Stimulated activated CD4-positive, alpha-beta T cell treated with anti-CD3 and anti-CD28 coated beads, Interleukin-1b, Interleukin-23, amount 100 ng/mL, for 24 hours (primary cell): ENCODE data around the gene CPM.
A peak's percentile ranks its signal among the peaks of the same experiment; 100 is the strongest.
"Not testable (repeated sequence)": the region's sequence is repeated elsewhere in the genome, so short reads cannot be mapped to it uniquely, and the experiment has no call there.

ENCODE experiments used
- DNase-seq, 4 experiments: peaks; one replicate each; pipeline ENCODE4 v3.0.0-alpha.2; 2020; ENCODE audit warnings: low read depth in 4 of 4, low spot score in 1 of 4

The CPM gene

DNA sequence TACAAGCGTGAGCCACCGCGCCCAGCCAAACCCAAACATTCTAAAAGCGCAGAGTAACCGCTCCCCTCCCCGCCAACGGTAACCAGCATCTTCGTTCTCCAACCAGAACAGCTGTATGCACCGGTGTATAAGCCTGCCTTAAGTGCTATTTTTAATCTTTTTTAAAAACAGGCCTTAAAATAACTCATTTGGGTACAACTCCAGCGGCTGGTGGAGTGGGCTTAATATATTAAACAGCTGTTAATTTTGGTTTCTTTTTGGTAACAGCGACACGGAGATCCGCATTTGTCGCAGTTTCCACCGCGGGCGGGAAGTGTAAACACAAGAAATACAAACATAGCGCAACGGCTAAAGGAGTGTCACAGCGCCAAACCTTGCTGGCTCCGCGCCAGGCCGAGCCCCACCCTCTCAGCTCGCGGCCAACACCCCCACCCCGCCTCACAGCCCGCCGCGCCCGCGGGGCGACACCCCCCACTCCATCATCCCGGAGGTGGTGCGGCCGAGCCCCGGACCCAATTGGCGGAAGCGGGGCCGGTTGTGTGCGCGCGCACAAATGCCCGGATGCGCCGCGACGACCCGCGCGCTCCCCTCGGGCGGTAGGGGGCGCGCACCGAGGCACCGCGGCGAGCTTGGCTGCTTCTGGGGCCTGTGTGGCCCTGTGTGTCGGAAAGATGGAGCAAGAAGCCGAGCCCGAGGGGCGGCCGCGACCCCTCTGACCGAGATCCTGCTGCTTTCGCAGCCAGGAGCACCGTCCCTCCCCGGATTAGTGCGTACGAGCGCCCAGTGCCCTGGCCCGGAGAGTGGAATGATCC is 125.2 kb downstream of the CPM start, which contains the start of gene MDM2:
MDM2 (plus strand) TSS at position 602 of the 812 bp plus-strand sequence. CDS start 301 bp downstream, outside the sequence.
- DNase-seq, result peak; percentile 78 to 91 (median 89)

DNA sequence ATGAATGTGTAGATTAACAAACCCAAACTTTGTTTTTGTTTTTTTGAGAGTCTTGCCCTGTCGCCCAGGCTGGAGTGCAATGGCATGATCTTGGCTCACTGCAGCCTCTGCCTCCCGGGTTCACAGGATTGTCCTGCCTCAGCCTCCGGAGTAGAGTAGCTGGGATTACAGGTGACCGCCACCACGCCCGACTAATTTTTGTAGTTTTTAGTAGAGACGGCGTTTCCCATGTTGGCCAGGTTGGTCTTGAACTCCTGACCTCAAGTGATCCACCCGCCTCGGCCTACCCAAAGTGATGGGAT is 125.7 kb downstream of the CPM start:
- not testable (repeated sequence) for DNase-seq

DNA sequence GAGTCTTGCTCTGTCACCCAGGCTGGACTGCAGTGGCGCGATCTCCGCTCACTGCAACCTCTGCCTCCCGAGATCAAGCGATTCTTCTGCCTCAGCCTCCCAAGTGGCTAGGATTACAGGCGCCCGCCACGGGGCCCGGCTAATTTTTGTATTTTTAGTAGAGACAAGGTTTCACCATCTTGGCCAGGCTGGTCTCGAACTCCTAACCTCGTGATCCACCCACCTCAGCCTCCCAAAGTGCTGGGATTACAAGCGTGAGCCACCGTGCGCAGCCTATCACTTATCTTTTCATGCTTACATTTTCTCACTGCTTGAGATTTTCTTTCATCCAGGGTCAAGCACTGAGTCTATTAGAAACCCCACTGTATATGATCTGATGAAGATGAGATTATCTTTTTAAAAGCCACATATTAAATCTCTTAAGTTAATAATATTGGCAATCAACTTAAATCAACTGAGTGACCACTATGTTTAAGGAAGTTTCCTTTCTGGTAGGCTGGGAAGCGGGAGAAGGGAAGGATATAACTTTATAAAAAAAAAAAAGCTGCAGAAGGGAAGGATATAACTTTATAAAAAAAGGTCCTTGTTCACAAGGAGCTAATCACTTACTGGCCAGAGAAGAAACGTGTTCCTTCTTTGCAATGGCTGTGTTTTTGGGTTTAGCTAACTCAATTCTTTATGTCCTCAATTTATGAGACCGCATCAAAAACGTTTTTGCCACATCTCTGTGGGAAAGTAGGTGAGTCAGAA is 126.3 kb downstream of the CPM start:
- DNase-seq, result no peak

DNA sequence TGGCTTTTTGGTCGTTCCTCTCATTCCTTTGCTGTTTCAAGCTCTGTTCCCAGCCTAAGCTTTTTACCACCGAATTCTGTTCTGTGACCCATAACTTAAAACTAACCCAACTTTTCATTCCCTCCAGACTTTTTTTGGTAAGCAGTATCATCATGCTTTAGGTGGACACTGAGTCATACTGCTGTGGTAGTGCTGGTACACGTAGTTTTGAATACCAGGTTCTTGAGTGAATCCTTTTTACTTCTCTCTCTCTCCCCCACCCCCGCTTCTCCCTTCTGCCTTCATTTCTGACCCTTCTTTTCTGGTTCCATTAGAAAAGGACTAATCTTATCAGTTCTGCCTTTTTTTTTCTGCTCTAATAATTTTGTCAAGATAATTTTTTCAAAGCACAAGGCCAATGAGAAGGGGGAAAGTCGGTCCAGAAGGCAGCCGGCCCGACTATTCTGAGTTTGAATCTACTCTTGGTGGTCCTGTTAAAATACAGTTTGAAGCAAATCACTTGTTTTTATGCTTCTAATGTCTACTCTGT is 127.3 kb downstream of the CPM start:
- no peak for DNase-seq

DNA sequence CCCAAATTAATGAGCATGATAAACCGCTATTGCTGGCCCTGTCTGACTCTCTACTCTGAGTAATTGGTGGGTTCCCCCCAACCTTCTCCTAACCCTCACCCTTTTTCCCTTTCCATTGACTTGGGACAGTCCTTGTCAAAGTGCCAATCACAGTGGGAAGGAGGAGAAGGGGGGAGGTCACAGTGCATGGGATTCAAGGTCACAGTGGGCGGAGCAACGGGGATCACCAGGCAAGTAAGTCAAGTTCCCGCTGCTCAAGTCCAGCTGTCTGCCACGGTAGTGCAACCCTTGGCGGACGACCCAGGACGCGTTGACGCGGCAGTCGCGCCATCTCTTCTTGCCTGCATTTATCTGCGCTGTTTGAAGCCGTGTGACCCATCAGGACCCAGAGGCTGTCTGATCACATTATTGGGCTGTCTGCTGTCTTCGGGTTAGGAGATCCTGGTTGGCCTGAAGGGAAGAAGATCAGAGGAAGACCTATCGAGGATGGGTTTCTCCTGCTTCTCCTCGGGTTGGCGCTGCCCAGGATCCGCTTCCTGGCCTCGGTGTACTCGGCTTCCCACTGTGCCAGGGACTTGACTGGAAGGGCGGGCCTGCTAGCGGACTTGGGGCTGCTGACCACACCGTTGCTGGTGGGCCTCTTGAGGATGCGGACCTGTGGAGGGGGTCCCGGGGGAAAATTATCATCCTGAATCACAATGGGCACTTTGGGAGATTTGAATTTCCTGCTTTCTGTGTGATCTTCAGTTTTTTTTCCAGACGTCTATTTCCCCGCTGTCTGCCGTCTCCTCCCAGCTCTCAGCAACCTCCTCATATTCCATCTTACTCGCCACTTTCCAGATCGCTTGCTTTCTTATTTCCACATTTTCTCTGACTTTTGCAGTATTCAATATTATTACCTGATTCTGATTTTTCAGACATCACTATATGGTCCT is 128.0 kb downstream of the CPM start:
- no peak for DNase-seq

DNA sequence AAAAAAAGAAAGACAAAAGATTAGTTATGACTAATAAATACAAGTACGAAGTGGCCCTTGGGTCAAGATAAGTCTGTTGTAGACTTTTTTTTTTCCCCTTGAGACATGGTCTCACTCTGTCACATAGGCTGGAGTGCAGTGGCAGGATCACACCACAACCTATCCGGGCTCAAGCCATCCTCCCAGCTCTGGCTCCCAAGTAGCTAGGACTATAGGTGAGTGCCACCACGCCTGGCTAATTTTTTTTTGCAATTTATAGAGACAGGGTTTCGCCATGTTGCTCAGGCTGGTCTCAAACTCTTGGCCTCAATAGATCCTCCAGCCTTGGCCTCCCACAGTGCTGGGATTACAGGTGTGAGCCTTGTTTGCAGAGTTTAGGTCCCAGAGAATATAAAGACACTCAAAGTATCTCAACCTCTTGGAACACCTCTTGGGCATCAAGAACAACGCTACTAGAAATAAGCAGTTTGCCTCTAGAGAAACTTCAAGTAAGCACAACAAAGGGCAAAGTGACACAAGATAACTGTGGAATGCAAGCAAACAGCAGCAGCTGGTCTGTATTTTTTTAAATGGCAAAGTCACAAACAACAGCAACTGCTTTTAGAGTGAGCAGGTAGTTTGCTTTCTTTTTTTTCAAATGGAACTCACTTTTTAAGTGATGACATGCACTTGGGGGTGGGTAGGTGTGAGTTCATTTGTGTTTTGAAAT is 128.9 kb downstream of the CPM start:
- DNase-seq, result no peak

DNA sequence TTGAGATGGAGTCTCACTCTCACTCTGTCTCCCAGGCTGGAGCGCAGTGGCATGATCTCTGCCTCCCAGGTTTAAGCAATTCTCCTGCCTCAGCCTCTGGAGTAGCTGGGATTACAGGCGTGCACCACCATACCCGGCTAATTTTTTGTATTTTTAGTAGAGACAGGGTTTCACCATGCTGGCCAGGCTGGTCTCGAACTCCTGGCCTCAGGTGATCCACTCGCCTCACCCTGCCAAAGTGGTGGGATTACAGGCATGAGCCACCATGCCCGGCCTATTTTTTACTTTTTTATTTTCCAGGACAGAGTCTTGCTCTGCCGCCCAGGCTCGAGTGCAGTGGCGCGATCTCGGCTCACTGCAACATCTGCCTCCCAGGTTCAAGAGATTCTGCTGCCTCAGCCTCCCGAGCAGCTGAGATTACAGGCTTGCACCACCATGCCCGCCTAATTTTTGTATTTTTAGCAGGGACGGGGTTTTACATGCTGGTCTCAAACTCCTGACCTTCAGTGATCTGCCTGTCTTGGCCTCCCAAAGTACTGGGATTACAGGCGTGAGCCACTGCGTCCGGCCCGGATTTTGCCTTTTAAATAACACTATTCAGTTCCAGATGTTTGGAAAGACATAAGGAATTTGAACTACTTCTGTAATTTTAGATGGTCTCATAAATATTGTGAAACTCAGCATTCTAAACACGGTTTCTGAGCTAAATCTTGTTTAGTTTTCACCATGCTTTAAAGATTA is 129.9 kb downstream of the CPM start:
- DNase-seq, result not testable (repeated sequence)

DNA sequence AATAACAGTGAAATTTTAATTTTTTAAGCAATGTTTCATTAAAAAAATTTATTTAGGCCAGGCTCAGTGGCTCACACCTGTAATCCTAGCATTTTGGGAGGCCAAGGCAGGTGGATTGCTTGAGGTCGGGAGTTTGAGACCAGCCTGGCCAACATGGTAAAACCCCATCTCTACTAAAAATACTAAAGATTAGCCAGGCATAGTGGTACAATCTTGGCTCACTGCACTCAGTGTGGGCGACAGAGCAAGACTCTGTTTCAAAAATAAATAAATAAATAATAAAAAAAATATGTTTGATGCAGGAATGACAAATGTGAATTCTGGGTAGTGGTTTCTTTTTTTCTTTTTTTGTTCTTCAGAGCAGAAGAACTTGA is 130.6 kb downstream of the CPM start:
- DNase-seq, result not testable (repeated sequence)
